Measurements from ENCODE around the gene ATMIN.

Gene ATMIN

GRCh38 chr16:81066681-81067080 is 31.0 kb downstream of the ATMIN start:
- DNase-seq (ENCODE audit: low read depth) = no peak
- TF ChIP-seq, protein P1, sequence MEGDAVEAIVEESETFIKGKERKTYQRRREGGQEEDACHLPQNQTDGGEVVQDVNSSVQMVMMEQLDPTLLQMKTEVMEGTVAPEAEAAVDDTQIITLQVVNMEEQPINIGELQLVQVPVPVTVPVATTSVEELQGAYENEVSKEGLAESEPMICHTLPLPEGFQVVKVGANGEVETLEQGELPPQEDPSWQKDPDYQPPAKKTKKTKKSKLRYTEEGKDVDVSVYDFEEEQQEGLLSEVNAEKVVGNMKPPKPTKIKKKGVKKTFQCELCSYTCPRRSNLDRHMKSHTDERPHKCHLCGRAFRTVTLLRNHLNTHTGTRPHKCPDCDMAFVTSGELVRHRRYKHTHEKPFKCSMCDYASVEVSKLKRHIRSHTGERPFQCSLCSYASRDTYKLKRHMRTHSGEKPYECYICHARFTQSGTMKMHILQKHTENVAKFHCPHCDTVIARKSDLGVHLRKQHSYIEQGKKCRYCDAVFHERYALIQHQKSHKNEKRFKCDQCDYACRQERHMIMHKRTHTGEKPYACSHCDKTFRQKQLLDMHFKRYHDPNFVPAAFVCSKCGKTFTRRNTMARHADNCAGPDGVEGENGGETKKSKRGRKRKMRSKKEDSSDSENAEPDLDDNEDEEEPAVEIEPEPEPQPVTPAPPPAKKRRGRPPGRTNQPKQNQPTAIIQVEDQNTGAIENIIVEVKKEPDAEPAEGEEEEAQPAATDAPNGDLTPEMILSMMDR (conservative IDR thresholded peaks at IDR 0.05; ENCODE audit: low read depth, low read length) = no peak
- no peak overlapping the region for H3K4me3 ChIP-seq (ENCODE audit: low read depth, low read length)

GRCh38 chr16:81067166-81067565 is 31.5 kb downstream of the ATMIN start:
- no peak overlapping the region for H3K4me3 ChIP-seq (ENCODE audit: low read depth, low read length)
- TF ChIP-seq, protein P1 (conservative IDR thresholded peaks at IDR 0.05; ENCODE audit: low read depth, low read length) = no peak
- DNase-seq (ENCODE audit: low read depth) = no peak

- TF ChIP-seq, protein P1 (conservative IDR thresholded peaks at IDR 0.05; ENCODE audit: low read depth, low read length) = no peak
- H3K4me3 ChIP-seq (ENCODE audit: low read depth, low read length) = no peak overlapping the region
- DNase-seq (ENCODE audit: low read depth) = no peak
Measured at GRCh38 chr16:81069063-81069462, 33.4 kb downstream of the ATMIN start.

DNA sequence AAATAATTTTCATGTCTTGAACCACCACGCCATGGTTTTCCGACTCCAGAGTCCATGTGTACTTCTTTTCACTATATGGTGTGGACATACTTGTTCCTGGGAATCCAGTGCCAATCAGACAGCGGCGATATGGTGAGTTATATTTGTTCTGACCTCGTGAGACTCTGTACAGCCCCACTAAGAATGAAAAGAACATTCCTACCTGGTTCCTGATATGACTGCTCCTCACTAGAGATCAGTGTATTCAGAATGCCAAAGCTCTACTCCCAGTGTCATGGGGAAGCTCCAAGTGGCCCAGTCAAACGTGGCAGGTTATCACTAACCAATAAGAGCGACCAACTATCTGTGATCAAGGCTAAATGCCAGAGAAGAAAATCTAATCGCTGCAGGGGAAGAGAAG is 35.3 kb downstream of the ATMIN start:
- no peak overlapping the region for H3K4me3 ChIP-seq (ENCODE audit: low read depth, low read length)
- TF ChIP-seq, protein P1 (conservative IDR thresholded peaks at IDR 0.05; ENCODE audit: low read depth, low read length) = no peak
- no peak for DNase-seq (ENCODE audit: low read depth)

GRCh38 chr16:81071805-81072204 is 36.2 kb downstream of the ATMIN start:
- peak; percentile 28 for DNase-seq (ENCODE audit: low read depth)
- TF ChIP-seq, protein P1 (conservative IDR thresholded peaks at IDR 0.05; ENCODE audit: low read depth, low read length) = no peak

DNA sequence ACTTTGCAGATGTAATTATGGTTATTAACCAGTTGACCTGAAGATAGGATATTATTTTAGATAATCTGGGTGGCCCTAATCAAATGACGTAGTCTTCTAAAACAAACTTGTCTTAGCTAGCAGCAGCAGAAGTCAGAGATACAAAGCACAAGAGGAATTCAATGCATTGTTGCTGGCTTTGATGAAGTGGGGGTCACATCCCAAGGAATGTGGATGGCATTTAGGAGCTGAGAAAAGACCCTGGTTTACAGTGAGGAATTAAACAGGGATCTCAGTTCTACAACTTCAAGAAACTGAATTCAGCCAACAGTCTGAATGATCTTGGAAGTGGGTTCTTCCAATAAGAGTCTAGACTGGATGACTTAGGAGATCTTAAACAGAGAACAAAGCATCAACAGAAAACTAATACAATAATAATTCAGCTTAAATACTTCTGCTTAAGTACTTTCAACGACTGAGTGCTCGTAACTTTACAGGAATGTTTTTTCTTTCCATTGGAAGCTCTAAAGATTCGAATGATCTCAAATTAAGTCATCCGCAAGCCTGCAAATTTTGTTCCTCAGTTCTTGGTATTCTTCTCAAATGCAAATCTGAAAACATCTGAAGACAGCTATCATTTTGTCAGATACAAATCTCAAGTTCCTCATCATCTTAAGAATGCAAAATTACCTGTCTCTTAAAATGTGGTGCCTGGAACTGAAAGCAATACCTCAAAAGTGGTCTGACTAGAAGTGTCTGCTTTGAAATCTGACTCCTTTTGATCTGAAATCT is 38.1 kb downstream of the ATMIN start:
- TF ChIP-seq, protein P1 (conservative IDR thresholded peaks at IDR 0.05; ENCODE audit: low read depth, low read length) = no peak
- DNase-seq (ENCODE audit: low read depth) = no peak
- H3K4me3 ChIP-seq (ENCODE audit: low read depth, low read length) = no peak overlapping the region

More at GRCh38 chr16:81071805-81072204, 36.2 kb downstream of the ATMIN start:
- H3K4me3 ChIP-seq (ENCODE audit: low read depth, low read length) = no peak overlapping the region

- peak; percentile 87 for DNase-seq (ENCODE audit: low read depth)
- peak overlapping the region; percentile 93 for H3K4me3 ChIP-seq (ENCODE audit: low read depth, low read length)
- TF ChIP-seq, protein P1 (conservative IDR thresholded peaks at IDR 0.05; ENCODE audit: low read depth, low read length) = no peak
Measured at GRCh38 chr16:81076566-81077075, 41.0 kb downstream of the ATMIN start.

Data from choroid plexus epithelial cell (primary cell).